ENCODE data around the gene CCDC74B.

GRCh38 chr2:130185896-130186295, 41.0 kb upstream of the CCDC74B start:
- TF ChIP-seq POLR2A (IDR thresholded peaks at IDR 0.05) (no peak), CTCF (IDR thresholded peaks at IDR 0.05 in 8 of 11, conservative IDR thresholded peaks at IDR 0.05 in 3 of 11) (no peak)
